ENCODE data around the gene L2HGDH. TPM values are rescaled to one million over a fixed set of nuclear protein-coding genes. Genes with fewer than 3 reads are reported as not detected.

L2HGDH gene
- total and polyA plus RNA-seq, 2 donors from 2014 or later: 11.1 to 12.5 TPM

DNA sequence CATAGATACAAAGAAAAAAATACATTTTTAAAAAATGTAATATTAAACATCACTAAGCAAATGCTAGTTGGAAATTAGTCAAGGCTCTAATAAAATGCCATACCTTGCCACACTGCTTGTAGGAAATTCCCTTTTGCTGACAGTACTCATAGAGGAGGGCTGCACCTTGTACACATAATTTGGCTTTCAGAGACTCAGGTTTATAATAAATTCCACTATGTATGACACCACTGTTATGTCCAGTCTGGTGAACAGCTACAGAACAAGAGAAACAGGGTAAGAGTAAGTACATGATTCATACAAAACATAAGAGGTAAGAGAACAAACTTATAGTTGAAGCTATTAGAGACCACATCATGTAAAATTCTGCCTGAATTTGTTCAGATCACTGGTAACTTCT, 10.1 kb downstream of the L2HGDH start:
- DNase-seq: no peak
- peaks cover 0 to 6% (median 0%) of the 10 kb centered on the region in 3 donors for H3K4me1 ChIP-seq (ENCODE audit: control insufficient read depth in 2 of 3, insufficient read depth in 2 of 3, low read depth in 1 of 3, low read length in 3 of 3)
- H3K27me3 ChIP-seq (ENCODE audit: control insufficient read depth, insufficient read depth, low read length): no peaks in the 10 kb centered on the region
- no peak overlapping the region for H3K4me3 ChIP-seq (ENCODE audit: low read length in 3 of 3)
- H3K9ac ChIP-seq (ENCODE audit: low read length in 3 of 3): no peak overlapping the region
- intact Hi-C loops (cut with DNase I): no loop called here
- FAIRE-seq: no peak
- no peaks in the 10 kb centered on the region for H3K36me3 ChIP-seq (ENCODE audit: control insufficient read depth in 2 of 3, insufficient read depth in 3 of 3, low read length in 3 of 3)
- no peak overlapping the region for H3K27ac ChIP-seq (ENCODE audit: low read depth in 2 of 2, low read length in 2 of 2)
- H3K9me3 ChIP-seq (ENCODE audit: control insufficient read depth in 2 of 3, insufficient read depth in 1 of 3, low read length in 3 of 3): no peaks in the 10 kb centered on the region
- TF ChIP-seq, protein P1, sequence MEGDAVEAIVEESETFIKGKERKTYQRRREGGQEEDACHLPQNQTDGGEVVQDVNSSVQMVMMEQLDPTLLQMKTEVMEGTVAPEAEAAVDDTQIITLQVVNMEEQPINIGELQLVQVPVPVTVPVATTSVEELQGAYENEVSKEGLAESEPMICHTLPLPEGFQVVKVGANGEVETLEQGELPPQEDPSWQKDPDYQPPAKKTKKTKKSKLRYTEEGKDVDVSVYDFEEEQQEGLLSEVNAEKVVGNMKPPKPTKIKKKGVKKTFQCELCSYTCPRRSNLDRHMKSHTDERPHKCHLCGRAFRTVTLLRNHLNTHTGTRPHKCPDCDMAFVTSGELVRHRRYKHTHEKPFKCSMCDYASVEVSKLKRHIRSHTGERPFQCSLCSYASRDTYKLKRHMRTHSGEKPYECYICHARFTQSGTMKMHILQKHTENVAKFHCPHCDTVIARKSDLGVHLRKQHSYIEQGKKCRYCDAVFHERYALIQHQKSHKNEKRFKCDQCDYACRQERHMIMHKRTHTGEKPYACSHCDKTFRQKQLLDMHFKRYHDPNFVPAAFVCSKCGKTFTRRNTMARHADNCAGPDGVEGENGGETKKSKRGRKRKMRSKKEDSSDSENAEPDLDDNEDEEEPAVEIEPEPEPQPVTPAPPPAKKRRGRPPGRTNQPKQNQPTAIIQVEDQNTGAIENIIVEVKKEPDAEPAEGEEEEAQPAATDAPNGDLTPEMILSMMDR (IDR thresholded peaks at IDR 0.05; ENCODE audit: borderline replicate concordance, extremely low read depth, insufficient read depth): no peak

DNA sequence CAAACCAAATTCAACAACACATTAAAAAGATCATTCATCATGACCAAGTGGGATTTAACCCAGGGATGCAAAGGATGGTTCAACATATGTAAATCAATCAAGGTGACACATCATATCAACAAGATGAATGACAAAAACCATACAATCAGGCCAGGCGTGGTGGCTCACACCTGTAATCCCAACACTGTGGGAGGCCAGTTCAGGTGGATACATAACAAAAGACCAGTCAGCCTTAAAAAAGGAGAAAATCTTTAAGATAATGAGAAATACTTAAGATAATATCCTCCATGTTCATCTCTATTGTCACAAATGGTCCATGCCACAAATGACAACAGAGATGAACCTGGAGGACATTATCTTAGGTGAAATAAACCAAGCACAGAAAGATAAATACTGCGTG, 12.4 kb downstream of the L2HGDH start:
- no peak overlapping the region for H3K27ac ChIP-seq (ENCODE audit: low read depth in 2 of 2, low read length in 2 of 2)
- TF ChIP-seq, protein P1 (IDR thresholded peaks at IDR 0.05; ENCODE audit: borderline replicate concordance, extremely low read depth, insufficient read depth): no peak
- no peak overlapping the region for H3K9ac ChIP-seq (ENCODE audit: low read length in 3 of 3)
- H3K4me1 ChIP-seq (ENCODE audit: control insufficient read depth in 2 of 3, insufficient read depth in 2 of 3, low read depth in 1 of 3, low read length in 3 of 3): peaks cover 0 to 6% (median 0%) of the 10 kb centered on the region in 3 donors
- no peak overlapping the region for H3K4me3 ChIP-seq (ENCODE audit: low read length in 3 of 3)
- no peaks in the 10 kb centered on the region for H3K27me3 ChIP-seq (ENCODE audit: control insufficient read depth, insufficient read depth, low read length)
- no peak for DNase-seq
- no peaks in the 10 kb centered on the region for H3K36me3 ChIP-seq (ENCODE audit: control insufficient read depth in 2 of 3, insufficient read depth in 3 of 3, low read length in 3 of 3)
- no peaks in the 10 kb centered on the region for H3K9me3 ChIP-seq (ENCODE audit: control insufficient read depth in 2 of 3, insufficient read depth in 1 of 3, low read length in 3 of 3)
- no peak for FAIRE-seq
- intact Hi-C loops (cut with DNase I): no loop called here

DNA sequence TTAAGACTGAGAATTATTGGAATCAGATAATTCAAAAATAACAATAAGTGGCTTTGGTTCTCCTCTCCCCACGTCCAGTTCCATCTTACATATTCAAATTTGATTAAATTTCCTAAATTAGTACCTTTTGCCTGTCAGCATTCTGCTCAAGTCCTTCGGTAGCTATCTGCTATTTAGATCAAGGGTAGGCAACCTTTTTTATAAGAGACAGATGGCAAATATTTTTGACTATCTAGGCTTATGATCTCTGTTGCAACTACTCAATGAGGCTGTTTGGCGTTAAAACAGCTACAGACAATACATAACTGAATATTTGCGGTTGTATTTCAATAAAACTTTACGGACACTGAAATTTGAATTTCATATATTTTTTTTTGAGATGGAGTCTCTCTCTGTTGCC, 21.7 kb downstream of the L2HGDH start:
- Histone ChIP-seq H3K9ac (ENCODE audit: low read length in 3 of 3) (no peak overlapping the region), H3K4me1 (ENCODE audit: control insufficient read depth in 2 of 3, insufficient read depth in 2 of 3, low read depth in 1 of 3, low read length in 3 of 3) (no peaks in the 10 kb centered on the region), H3K27me3 (ENCODE audit: control insufficient read depth, insufficient read depth, low read length) (no peaks in the 10 kb centered on the region), H3K36me3 (ENCODE audit: control insufficient read depth in 2 of 3, insufficient read depth in 3 of 3, low read length in 3 of 3) (peaks cover 0 to 10% (median 5%) of the 10 kb centered on the region in 3 donors), H3K4me3 (ENCODE audit: low read length in 3 of 3) (no peak overlapping the region), H3K9me3 (ENCODE audit: control insufficient read depth in 2 of 3, insufficient read depth in 1 of 3, low read length in 3 of 3) (no peaks in the 10 kb centered on the region), H3K27ac (ENCODE audit: low read depth in 2 of 2, low read length in 2 of 2) (no peak overlapping the region)
- no peak for FAIRE-seq
- DNase-seq: no peak
- intact Hi-C loops (cut with DNase I): no loop called here
- TF ChIP-seq, protein P1 (IDR thresholded peaks at IDR 0.05; ENCODE audit: borderline replicate concordance, extremely low read depth, insufficient read depth): no peak

DNA sequence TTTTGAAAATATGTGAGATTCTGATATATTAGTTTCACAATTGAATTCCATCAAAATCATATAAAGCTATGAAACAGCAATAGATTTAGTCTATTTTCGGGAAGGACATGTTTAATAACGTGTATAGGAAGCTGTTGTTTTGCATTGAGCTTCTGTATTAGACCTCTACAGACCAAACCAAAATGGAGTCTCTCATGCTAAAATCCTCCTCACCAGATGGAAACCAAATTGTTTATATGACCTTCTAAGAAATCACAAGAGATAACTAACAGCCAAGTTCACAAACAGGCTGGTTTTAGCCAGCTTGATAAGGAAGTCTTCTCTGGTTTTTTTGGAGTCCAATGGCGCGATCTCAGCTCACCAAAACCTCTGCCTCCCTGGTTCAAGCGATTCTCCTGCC, 23.9 kb downstream of the L2HGDH start:
- Histone ChIP-seq H3K4me3 (ENCODE audit: low read length in 3 of 3) (no peak overlapping the region), H3K9ac (ENCODE audit: low read length in 3 of 3) (no peak overlapping the region), H3K9me3 (ENCODE audit: control insufficient read depth in 2 of 3, insufficient read depth in 1 of 3, low read length in 3 of 3) (no peaks in the 10 kb centered on the region), H3K27me3 (ENCODE audit: control insufficient read depth, insufficient read depth, low read length) (no peaks in the 10 kb centered on the region), H3K36me3 (ENCODE audit: control insufficient read depth in 2 of 3, insufficient read depth in 3 of 3, low read length in 3 of 3) (peaks cover 0 to 10% (median 0%) of the 10 kb centered on the region in 3 donors), H3K4me1 (ENCODE audit: control insufficient read depth in 2 of 3, insufficient read depth in 2 of 3, low read depth in 1 of 3, low read length in 3 of 3) (no peaks in the 10 kb centered on the region), H3K27ac (ENCODE audit: low read depth in 2 of 2, low read length in 2 of 2) (no peak overlapping the region)
- TF ChIP-seq, protein P1 (IDR thresholded peaks at IDR 0.05; ENCODE audit: borderline replicate concordance, extremely low read depth, insufficient read depth): no peak
- DNase-seq (no peak), FAIRE-seq (no peak)
- intact Hi-C loops (cut with DNase I): no loop called here
